ENCODE measurements around the gene UFSP1.

Gene UFSP1

DNA sequence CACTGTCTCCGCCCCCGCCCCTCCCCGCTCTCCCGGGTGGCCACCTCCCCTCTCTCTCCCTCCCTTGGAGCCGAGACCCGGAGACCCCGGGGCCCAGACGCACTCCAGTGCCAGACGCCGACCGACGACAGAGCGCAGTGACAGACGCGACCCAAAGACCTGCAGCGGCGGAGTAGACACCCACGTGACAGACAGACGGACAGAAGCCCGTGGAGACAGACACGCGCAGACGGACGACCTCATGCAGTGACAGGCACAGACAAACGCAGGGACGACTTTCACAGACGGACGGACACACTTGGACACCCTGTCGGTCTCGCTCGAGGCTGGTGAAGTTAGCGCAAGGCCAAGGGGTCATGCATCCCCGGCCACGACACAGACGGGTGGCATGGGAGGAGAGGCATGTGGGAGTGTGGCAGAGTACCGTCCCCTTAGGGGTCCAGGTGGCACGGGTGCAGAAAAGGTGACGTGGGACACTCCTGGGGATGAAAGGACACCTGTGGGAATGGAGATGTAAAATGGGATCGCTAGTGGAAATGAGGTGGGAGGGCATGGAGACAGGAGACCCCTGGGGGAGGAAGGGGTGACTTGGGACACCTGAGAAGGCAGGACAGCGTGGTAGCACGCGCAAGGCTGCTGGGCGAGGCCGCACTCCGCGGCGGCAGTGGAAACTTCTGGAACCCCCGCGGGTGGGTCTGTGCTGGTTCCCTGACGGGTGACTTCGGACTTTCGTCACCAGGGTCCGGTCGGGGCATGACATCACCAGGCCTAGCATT is 6.6 kb upstream of the UFSP1 start:
- DNase-seq (ENCODE audit: low spot score) = no peak

DNA sequence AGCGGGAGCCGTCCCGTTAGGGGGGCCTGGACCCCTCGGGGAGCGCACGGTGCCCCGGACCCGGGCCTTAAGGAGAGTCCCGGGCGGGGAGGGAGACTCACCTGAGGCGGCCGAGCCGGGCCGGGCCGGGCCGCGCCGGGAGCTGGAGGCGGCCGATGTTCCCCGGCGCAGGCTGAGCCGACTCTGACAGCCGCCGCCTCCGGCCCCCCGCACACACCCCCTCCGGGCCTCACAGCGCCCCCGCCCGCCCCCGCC is 6.1 kb upstream of the UFSP1 start, which contains the start of gene ACHE:
ACHE (minus strand) TSS at position 188 of the 255 bp plus-strand sequence. CDS start 1,656 bp downstream, outside the sequence.
- DNase-seq (ENCODE audit: low spot score) = no peak

DNA sequence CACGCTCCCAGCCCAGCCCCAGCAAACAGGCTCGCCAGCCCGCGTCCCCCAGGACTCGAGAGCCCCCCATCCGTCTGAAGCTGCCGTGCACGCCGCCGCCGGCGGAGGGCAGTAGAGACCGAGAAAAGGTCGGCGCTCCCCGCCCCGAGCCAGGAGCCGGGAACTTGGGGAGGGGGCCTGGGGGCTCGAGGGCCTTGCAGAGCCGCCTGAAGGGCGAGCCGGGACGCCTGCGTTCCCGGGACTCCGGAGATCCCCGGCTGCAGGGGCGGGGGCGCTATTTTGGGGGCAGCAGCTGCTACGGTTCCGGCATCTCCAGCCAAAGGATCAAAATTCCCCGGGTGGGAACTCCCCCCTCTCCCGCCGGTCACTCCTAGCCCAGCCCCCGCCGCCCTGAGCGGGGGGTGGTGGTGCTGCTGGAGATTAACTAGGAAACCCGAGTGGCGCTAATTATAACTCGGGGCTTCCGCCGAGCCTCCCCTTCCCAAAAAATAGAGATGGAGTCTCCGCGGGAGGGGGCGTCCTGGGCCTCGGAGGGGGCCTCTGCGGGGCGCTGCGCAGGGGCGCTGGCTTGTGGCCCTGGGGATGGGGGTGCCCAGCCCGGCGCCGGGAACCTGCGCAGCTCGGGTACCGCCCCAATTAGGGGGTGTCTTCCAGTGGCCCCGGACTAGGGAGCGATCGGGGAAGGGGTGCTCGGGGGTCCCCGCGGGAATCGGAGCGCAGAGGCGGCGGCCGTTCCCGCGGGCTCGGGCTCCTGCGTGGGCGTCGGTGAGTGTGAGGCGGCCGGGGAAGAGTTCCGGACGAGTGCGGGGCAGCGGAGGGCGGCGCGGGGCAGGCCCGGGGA is 5.6 kb upstream of the UFSP1 start:
- DNase-seq (ENCODE audit: low spot score) = peak; percentile 64

DNA sequence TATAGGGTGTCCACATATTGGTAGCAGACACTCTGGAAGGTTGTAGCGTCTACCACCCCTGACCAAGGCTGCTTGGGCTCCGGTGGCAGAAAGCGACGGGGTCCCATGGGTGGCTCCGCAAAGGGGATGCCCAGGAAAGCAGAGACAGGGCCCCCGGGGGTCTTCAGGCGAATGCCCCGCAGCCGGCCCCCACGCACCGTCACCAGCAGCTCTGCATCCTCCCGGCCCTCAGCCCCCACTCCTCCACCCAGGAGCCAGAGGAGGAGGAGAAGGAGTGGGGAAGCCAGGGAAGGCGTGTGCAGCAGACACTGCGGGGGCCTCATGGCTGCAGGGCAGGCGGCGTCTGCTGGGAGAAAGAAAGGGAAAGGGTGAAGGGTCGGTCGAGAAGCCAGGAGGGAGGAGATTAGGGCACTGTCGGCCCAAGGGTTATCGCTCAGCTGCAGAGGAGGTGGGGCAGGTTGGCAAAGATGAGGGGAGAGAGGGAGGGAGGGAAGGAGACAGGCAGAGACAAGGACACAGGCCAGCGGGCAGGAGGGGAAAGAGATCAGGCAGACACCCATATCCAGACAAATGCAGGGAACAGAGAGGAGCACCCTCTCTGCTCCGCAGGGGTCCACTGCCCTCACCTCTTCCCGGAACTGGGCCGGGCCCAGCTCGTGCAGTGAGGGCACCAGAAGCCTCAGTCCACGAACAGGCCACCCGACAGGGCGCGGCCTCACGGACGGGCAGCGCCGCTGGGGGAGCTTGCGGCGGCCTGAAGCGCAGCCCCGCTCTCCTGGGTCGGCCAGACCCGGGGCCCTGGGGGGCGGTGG is 4.6 kb upstream of the UFSP1 start:
- DNase-seq (ENCODE audit: low spot score) = no peak

DNA sequence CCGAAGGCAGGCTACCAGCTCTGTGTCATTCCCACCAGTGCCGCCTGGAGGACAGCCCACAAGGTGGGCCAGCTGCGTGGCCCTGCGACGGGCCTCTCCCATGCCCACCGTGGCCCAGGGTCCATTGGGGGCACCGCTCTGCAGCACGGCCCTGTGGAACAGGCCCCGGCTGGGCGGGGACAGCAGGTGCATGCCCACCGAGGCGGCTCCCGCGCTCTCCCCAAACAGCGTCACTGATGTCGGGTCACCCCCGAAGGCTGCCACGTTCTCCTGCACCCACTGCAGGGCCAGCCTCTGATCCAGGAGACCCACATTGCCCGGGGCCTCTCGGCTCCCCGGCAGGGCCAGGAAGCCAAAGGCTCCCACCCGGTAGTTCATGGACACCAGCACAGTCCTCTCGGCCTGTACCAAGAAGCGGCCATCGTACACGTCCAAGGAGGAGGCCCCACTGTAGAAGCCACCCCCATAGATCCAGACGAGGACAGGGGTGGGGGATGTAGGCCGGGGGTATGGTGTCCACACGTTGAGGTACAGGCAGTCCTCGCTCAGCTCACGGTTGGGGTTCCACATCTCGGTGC is 3.9 kb upstream of the UFSP1 start:
- no peak for DNase-seq (ENCODE audit: low spot score)

DNA sequence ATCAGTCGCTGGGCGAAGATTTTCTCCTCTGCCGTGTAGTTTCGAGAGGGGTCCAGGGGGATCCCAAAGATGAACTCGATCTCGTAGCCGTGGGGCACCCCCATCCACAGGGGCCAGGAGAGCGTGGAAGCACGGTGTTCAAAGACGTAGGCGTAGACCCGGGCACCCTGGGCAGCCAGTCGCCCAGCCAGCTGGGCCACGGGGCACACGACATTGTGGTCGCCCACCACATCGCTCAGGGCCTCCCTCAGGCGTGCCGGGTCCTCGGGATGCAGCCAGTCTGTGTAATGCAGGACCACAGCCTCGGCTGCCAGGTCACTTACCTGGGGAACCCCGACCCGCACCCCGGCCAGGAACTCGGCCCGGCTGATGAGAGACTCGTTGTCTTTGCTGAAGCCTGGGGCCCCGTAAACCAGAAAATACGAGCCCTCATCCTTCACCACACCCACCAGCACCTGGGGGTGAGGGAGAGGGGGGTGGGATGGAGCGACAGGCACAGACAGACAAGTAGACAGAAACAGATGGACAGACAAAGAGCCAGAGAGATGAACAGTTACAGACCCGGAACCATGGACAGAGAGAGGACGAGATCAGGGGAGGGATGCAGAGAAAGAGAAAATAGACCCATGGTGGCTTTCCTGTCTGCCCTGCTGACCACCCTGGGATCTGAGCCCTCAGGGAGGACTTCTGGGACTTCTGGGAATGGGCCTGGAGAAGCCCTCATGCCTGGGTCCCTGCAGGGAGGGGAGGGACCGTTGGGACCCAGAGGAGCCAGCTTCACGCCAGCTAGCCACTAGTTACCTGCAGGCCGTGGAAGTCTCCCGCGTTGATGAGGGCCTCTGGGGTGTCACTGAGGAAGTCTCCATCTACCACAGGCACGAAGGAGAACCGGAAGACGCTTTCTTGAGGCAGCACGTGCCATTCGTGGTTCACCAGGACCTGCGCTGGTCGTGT is 3.1 kb upstream of the UFSP1 start:
- no peak for DNase-seq (ENCODE audit: low spot score)

DNA sequence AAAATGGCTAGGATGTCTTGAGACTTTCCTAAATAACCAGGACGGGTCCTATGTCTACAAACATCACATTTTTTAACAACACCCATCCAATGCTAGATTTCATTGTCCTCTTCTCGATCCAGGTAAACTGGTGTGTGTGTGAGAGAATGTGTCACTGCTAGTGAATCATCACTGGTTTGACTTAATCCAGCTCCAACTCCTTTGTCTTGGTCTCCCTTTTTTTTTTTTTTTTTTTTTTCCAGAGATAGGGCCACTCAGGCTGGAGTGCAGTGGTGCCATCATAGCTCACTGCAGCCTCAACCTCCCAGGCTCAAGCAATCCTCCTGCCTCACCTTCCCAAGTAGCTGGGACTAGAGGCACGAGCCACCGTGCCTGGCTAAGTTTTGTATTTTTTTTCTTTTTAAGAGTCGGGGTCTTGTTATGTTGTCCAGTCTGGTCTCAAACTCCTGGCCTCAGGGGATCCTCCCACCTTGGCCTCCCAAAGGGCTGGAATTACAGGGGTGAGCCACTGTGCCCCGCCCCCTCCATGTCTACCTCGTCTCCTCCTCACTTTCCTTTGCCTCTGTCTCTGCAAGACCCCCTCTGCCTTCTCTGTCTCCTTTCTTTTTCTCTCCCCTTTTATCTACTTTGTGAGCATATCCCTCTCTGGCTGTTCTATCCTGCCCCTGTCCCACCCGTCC is 2.2 kb upstream of the UFSP1 start:
- DNase-seq (ENCODE audit: low spot score) = no peak

DNA sequence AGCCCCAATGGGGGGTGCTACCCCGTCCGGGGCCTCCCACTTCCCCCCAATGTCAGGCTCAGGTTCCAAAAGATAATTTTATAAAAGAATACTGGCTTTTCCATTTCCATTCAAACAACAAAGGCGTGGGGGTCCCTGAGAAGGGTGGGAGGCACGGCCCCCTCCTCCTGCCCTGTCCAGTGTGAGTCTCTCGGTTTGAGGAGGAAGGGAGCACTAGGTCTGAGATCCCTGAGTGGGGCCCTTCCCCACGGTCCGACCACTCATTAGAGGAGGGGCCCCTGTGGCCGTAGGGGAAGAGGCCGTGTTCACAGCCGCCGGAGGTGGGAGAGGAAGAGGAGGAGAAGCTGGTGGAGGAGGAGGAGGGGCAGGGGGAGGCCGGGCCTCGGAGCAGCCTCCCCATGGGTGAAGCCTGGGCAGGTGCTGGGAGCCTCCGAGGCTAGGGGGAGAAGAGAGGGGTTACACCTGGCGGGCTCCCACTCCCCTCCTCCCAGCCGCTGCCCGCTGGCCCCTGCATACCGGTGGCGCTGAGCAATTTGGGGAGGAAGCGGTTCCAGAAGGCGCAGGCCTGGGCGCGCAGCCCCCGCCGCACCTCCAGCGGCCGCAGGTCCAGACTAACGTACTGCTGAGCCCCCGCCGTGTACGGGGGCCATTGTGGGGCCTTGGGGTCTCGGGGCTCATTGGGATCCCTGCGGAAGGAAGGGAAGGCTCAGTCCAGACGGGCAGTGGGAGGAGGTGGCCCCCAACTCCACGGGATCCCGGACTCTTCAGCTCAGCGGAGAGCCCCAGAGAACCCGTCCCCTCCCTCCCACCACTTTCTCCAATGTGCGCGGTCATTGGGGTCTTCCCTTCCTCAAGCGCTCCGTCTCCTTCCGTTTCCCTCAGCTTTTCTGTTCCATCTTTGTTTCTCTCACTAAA is 1.4 kb upstream of the UFSP1 start:
- DNase-seq (ENCODE audit: low spot score) = no peak

DNA sequence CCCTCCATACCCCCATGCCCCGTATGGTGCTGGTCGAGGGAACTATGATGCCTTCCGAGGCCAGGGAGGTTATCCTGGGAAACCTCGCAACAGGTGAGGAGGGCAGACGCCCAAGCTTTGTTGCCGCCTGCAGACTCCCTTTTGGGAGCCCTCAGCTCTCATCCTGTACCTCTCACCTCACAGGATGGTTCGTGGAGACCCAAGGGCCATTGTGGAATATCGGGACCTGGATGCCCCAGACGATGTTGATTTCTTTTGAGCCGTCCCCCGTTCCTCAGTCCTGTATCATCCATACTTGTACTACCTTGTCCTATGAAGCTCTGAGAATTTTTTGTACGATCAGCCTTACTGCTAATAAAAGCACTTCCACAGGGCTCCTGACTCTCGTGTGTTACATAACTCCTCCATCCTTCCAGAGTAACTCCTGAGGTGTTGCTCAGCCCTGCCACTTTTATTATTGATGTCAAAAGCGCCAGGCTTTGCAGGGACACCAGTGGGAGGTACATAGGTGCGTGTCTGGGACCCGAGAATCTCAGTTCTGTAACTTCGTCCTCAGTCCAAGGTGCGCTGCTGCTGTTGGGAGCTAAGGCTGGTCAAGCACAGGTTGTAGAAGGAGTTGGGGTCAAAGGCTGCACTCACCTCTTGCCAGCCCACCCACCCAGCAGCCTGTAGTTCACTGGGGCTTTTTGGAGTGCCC is 1.1 kb downstream of the UFSP1 start:
- no peak for DNase-seq (ENCODE audit: low spot score)

DNA sequence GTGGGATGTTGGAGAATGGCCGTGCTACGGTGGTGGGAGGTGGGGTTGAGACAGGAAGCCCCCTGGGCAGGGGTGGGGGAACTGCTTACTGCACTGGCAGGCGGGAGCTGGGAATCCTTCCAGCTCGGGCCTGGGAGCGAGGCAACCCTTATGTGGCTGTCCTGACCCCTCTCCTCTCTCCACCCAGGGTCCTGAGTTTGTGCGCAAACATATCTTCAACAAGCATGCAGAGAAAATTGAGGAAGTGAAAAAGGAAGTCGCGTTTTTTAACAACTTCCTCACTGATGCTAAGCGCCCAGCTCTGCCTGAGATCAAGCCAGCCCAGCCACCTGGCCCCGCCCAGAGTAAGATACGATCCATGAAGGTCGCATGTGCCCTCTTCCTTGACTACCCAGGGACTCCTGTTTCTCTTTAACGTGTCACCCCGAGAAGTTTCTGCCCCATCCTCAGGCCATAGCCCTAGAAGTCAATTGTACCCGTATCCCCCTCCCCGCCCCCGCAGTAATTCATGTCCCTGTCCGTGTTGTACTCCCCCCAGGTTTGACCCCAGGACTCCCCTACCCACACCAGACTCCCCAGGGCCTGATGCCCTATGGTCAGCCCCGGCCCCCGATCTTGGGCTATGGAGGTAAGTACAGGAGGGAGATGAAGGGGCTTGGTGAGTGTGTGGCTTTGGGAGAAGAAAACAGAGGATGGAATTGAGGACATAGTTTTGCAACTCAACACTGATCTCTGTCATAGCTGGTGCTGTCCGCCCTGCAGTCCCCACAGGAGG is 1.8 kb downstream of the UFSP1 start:
- DNase-seq (ENCODE audit: low spot score) = no peak

DNA sequence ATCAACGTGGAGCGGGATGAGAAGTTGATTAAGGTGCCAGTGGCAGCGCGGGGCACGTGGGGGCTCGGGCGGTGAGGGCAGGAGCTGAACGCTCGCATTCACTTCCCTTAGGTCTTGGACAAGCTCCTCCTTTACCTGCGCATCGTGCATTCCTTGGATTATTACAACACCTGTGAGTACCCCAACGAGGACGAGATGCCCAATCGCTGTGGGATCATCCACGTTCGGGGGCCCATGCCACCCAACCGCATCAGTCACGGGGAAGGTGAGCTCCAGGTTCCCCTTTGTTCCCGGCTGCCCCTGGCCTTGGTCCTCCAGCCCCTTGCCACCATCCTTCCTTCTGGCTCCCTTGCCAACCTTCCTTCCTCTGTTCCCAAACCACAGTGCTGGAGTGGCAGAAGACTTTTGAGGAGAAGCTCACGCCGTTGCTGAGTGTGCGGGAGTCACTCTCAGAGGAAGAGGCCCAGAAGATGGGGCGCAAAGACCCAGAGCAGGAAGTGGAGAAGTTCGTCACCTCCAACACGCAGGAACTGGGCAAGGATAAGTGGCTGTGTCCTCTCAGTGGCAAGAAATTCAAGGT is 2.5 kb downstream of the UFSP1 start:
- DNase-seq (ENCODE audit: low spot score) = no peak

DNA sequence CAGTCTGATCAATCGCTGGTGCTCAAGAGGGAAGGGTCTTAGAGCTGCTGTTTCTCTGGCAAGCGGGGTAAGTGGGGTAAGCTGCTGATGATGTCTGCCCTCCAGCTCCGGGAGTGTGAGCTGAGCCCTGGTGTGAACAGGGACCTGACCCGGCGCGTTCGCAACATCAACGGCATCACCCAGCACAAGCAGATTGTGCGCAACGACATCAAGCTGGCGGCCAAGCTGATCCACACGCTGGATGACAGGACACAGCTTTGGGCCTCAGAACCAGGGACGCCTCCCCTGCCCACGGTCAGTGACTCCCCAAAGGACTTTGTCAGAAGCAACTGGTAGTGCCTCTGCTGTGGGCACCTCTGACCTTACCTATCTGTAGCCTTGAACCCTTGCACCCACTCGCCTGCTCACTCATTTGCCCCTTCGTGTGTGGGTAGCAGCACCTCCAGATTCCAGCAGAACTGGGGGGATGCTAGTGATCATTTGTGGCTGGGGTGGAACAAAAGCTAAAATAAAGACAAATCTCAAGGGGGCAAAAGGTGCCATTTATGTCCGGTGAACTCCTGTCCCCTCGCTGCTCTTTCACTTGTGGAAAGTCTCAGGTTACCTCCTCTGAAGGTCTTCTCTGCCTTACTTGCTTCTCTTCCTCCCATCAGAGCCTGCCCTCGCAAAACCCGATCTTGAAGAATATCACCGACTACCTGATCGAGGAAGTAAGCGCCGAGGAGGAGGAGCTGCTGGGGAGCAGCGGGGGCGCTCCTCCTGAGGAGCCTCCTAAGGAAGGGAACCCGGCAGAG is 3.2 kb downstream of the UFSP1 start:
- no peak for DNase-seq (ENCODE audit: low spot score)

DNA sequence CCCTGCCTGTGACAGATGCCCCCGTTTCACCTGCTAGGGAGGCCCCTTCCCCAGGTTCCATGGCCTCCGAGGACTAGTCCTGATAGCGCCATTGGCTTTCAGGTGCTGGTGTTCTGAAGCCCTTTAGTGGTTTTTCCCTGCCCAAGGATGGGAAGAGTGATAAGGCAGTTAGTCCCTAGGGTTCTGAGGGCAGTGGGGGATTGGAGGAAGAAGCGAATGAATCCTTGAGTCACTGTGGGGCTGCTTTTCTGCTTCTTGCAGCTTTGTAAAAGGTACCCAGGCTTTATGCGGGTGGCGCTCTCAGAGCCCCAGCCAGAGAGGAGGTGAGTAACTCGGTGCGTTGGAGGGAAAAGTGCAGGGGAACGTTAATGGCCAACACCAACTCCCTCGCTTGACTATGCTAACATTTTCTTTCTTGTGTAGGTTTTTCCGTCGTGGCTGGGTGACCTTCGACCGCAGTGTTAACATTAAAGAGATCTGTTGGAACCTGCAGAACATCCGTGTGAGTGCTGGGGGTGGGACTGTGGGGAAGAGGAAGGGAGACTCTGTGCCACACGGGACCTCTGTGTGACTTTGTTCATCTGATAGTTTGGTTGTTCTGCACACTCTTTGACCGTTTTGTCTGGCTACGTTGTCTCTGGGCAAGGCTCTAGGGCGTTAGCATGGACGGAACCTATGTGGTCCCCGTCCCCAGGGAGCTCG is 3.9 kb downstream of the UFSP1 start:
- no peak for DNase-seq (ENCODE audit: low spot score)

DNA sequence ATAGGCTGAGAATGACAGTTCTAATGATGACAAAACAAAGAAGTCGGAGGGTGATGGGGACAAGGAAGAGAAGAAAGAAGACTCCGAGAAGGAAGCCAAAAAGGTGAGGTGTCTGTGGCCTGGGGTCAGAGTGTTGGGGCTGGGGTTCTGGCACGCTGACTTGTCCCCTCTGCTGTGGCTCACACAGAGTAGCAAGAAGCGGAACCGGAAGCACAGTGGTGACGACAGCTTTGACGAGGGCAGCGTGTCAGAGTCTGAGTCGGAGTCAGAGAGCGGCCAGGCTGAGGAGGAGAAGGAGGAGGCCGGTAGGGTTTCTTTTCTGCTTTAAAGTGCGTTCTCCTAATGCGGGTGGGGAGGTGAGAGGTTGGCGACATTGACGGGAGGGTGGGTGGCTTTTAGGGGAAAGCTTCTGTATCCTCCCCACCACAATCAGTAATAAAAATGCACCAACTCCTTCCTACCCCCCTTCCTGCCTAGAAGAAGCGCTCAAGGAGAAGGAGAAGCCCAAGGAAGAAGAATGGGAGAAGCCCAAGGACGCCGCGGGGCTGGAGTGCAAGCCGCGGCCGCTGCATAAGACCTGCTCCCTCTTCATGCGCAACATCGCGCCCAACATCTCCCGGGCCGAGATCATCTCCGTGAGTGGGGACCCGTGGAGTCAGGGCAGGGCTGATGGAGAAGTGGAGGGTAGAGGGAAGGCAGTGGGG is 4.6 kb downstream of the UFSP1 start:
- no peak for DNase-seq (ENCODE audit: low spot score)

DNA sequence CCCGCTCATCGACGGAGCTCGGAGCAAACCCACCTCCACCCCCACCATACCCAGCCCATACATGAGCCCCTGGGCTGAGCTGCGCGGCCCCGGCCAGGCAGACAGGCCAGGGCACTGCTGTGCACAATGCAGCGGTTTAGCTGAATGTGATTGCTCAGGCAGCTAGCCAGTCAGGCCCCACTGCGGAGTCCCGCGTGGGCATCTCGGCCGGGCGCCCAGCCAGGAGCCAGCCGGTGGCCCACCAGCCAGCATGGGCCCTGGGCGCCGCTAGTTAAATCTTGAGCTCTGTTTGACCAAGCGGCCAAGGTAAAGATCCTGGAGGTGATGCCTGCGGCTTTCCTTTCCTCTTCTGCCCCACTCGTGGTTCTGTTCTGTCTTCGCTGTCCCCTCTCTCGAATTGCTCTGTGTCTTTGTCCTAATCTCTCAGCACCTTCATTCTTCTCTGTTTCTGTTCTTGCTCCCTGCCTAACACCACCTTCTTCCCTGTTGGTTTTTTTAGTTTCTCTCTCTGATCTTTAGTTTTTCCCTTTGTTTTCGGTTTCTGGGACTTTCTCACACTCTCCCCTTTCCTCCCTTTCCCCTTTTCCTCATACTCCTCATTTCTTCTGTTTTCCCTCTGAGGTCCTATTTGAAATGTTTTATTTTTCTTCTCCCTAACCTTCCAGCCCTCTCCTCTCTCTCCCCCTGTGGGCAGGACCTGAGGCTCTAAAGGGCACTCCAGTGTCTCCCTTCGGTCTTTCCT is 6.6 kb downstream of the UFSP1 start:
- DNase-seq (ENCODE audit: low spot score) = no peak

Data from AG20443 (cell line).